Epithelial cell of proximal tubule (primary cell): Measurements from ENCODE around the gene MEMO1. TPM values are rescaled to one million over a fixed set of nuclear protein-coding genes. Genes with fewer than 3 reads are reported as not detected.

ENCODE experiments used
- DNase-seq: peaks from one replicate; pipeline ENCODE4 v3.0.0-alpha.2; 2011; ENCODE audit warnings: low read depth
- H3K4me3 ChIP-seq: 2 replicates; pipeline ENCODE4 v1.5.1; 2011; ENCODE audit warnings: low read depth, mild to moderate bottlenecking, low read length
- CTCF ChIP-seq: conservative IDR thresholded peaks from 2 replicates; pipeline ENCODE4 v1.5.1; 2012; ENCODE audit warnings: low read depth, mild to moderate bottlenecking, low read length
- total RNA-seq: library from RNA; depleted of rRNA; stranded (reverse); fragments of >200 nt; gene quantifications from 2 replicates; pipeline ENCODE4 v1.2.3, GENCODE V29; 2015

The MEMO1 gene
- total RNA-seq, 1 donor from 2014 or later, result 26.9 TPM

DNA sequence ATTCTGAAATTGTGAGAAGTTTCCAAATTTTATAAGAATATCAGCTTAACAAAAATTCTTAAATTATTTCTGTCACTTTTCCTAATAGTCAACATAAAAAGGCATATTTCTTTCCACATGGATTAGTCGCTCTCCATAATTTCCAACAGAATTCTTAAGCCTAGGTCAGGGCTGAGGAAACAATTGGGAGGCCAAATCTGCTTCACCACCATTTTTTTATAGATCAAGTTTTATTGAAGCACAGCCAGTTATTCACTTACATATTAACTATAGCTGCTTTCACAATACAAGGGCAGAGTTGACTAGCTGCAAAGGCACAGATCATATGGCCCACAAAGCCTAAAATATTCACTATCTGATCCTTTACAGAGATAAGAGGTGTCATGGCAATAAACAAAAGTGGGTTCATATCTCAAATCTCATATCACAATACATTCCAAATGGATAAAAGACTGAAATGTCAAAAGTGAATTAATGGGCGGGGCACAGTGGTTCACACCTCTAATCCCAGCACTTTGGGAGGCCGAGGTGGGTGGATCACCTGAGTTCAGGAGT lies 18.7 kb downstream of the MEMO1 start:
- no peak for DNase-seq
- no peak for TF ChIP-seq CTCF
- no peak overlapping the region for H3K4me3 ChIP-seq

DNA sequence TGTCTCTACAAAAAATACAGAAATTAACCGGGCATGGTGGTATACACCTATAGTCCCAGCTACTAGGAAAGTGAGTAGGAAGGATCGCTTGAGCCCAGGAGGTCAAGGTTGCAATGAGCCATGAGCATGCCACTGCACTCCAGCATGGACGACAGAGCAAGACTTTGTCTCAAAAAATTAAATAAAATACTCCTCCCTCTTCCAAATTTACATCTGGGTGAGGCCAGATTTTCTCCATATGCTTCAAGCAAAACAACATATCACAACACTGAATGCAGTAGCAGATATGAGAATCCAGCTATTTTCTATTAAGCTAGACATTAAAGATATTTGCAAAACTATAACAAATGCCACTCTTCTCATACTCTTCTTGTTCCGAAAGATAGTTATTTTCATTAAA lies 20.9 kb downstream of the MEMO1 start:
- no peak for DNase-seq
- no peak for TF ChIP-seq CTCF
- no peak overlapping the region for H3K4me3 ChIP-seq

DNA sequence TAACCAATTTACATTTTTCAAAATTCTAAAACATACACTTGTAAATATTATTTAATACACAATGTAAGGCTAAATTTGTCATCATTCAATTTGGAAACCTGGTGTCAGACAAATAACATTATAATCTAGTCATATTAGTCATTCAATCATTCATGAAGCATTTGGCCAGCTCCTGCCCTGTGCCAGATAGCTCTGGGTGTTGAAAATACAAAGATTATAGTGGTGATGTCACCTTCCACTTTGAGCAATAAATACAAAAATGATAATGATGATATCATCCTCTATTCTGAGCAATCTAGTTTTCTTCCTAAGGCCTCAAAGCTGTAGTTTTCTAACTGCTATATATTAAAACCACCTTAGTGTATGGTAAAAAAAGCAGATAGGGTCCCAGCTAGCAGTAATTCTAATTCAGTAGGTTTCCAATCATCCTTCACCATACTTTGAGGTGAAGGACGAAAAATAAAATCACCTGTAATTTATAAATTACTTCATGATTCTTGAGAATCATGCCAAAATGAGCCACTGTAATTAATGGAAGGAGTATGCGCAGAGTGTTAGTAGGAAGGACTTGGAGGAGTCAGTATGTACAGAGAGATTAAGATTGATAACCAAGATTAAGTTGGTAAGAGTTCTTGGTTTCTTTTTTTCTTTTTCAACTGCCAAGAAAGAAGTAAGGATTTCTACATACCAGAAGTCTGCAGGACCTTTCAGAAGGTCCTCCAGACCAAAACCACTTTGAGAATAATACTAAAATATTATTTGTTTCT lies 23.2 kb downstream of the MEMO1 start:
- H3K4me3 ChIP-seq, result no peak overlapping the region
- no peak for DNase-seq
- no peak for TF ChIP-seq CTCF

GRCh38 chr2:31986906-31987305 lies 23.9 kb downstream of the MEMO1 start:
- no peak for DNase-seq
- no peak for TF ChIP-seq CTCF
- no peak overlapping the region for H3K4me3 ChIP-seq

DNA sequence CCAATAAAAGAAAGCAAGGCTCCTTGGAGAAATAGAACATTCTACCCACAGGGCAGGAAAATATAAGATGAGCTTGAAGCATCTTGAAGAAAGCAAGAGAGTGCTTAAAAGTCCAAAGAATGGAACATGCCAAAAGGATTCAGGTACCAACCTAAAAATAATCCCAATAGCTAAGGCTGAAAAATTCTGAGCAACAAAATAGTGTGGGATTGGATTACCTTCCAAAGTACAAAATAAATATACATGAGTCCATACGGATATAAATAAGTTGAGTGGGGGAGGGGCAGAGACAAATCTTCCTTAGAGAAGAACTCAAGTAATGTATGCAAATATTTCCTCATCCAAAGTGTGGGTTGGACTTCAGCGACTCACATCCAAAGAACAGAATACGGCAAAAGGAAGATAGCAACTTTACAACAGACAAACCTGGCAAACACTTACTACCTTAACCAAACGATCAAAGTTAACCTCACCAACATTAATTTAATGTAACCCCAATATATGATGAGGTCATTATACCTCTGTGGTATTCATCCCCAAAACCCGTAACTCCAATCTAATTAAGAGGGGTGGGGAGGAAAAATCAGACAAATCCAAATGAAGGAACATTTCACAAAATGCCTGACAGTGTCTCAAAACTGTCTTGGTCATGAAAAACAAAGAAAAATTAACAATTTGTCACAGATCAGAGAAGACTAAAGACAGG lies 26.9 kb downstream of the MEMO1 start:
- H3K4me3 ChIP-seq, result no peak overlapping the region
- DNase-seq, result no peak
- no peak for TF ChIP-seq CTCF

DNA sequence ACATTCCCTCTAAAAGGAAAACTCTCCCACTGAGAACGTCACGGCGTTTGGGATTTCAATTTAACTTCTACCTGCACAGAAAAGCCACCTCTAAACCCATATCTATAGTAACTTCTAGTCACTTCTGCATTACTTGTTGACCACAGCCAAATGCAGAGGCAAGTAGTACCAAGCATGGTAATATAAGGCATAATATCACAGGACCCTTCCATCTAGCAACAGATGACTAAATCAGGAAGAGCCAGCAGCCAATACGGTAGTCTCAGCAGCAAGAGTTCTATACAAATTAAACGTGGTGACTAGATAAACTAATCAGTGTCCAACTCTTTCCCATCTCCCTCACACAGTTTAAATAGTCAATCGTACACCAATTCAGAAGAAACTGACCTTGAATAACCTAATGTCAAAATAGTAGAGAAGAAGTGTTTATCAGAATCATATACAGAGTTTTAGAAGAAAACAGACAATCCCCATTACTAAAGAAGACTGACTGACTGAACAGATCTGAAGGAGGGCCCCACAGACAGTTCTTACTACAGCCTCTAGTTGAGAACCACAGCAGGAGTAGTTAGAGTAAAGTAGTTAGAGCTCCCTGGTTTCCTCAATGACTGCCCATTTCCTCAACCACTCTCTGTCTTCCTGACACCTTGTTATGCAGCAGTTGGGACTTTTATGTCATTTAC lies 30.0 kb downstream of the MEMO1 start:
- TF ChIP-seq CTCF, result no peak
- DNase-seq, result no peak
- no peak overlapping the region for H3K4me3 ChIP-seq
